T-helper 2 cell treated with Interferon-gamma antibody and Interleukin-4, amounts not matched to agents 5 μg/mL and 100 μg/mL, for 36 hours (primary cell): Measurements from ENCODE around the gene HS6ST2.

Experiments
- DNase-seq: peaks from one replicate; pipeline ENCODE4 v3.0.0; 2021; ENCODE audit warnings: low spot score
- H3K27ac Mint-ChIP-seq: one replicate; pipeline ENCODE4 v1.8.0; 2021; ENCODE audit warnings: mild to moderate bottlenecking, mixed read lengths
- H3K27me3 Mint-ChIP-seq: one replicate; pipeline ENCODE4 v1.8.0; 2021; ENCODE audit warnings: low read depth, mixed read lengths
- H3K36me3 Mint-ChIP-seq: one replicate; pipeline ENCODE4 v1.8.0; 2021; ENCODE audit warnings: low read depth, mixed read lengths
- H3K4me1 Mint-ChIP-seq: one replicate; pipeline ENCODE4 v1.8.0; 2021; ENCODE audit warnings: low read depth, mixed read lengths
- H3K4me3 Mint-ChIP-seq: one replicate; pipeline ENCODE4 v1.8.0; 2022; ENCODE audit warnings: mild to moderate bottlenecking, moderate library complexity, mixed read lengths
- H3K9me3 Mint-ChIP-seq: one replicate; pipeline ENCODE4 v1.8.0; 2021; ENCODE audit warnings: mixed read lengths

HS6ST2 gene

DNA sequence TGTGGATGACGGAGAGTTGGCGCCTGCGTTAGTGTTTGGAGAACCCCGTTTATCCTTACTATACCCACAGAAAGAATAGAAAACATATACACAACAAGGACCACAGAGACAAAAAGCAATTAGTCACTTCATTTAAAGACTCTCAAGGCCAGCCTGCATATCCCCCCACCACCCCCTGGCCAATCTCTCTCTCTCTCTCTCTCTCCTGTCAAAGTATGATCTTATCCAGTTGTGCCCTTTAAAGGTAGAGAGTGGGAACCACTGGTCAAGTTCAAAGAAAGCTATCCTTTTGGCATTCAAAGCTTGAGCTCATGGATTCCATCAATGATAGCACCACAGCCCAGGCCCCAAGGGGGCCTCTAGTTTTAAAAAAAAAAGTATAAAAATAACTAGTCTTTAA, 289.3 kb downstream of the HS6ST2 start:
- no peak for DNase-seq
- H3K27ac Mint-ChIP-seq = no peak overlapping the region
- H3K4me3 Mint-ChIP-seq = no peak overlapping the region
- peaks cover 5% of the 10 kb centered on the region for H3K27me3 Mint-ChIP-seq
- no peaks in the 10 kb centered on the region for H3K4me1 Mint-ChIP-seq
- H3K9me3 Mint-ChIP-seq = no peaks in the 10 kb centered on the region
- no peaks in the 10 kb centered on the region for H3K36me3 Mint-ChIP-seq

DNA sequence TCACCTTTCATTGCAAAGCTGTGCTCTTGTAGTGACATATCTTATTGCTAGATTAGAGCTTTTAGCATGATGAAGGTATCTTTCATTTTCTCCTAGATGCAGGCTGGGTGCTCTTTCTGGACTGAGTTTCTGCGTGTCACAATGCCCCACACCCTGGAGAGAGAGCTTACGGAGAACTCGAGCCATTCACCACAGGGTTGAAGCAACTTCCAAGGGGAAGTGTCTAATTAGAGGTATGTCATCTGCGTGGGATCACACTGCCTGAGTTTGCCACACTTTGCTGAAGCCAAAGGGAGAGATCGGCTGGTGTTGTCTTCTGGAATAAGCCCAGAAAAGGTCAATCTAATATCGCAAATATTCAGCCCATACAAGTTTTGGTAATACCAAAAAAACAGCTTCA, 290.3 kb downstream of the HS6ST2 start:
- Mint-ChIP-seq H3K27me3 (peaks cover 5% of the 10 kb centered on the region), H3K9me3 (no peaks in the 10 kb centered on the region), H3K27ac (no peak overlapping the region), H3K4me1 (no peaks in the 10 kb centered on the region), H3K4me3 (no peak overlapping the region), H3K36me3 (no peaks in the 10 kb centered on the region)
- no peak for DNase-seq

DNA sequence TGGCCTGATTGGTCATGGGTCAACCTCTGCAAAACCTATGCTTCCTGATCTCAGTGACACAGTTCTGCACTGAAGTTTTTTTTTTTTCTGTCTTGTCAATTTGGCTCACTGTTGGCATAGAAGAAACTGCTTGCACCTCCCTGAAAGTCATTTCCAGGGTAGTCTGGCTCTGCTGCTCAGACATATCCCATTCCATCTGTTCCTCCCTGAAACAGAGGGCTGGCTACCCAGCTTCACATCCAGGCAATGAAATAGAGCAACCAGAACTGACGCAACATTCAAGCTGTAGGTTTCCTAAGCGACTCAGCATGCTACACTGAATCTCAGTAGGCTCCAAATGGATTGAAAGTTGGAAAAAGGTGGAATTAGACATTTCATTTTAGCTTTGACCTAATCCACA, 292.8 kb downstream of the HS6ST2 start:
- Mint-ChIP-seq H3K9me3 (no peaks in the 10 kb centered on the region), H3K4me3 (no peak overlapping the region), H3K36me3 (no peaks in the 10 kb centered on the region), H3K27me3 (peaks cover 5% of the 10 kb centered on the region), H3K27ac (no peak overlapping the region), H3K4me1 (no peaks in the 10 kb centered on the region)
- no peak for DNase-seq

DNA sequence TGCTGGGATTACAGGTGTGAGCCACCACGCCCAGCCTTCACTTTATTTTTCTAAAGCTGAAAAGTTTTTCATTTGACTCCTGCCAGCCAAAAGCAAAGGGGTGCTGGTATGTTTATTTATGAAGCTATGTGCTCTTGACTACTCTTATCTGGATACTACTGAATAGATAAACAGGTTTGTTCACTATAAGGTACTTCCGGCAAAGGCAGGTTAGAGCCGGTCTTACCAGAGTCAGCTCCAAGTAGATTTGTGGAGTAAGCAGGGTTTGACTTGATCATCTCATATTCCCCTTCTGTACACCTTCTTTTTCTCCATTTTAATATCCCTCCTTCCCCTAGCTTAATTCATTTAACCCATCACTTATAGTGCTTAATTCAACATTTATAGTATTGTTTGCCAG, 294.2 kb downstream of the HS6ST2 start:
- Mint-ChIP-seq H3K27ac (no peak overlapping the region), H3K36me3 (no peaks in the 10 kb centered on the region), H3K27me3 (peaks cover 5% of the 10 kb centered on the region), H3K9me3 (no peaks in the 10 kb centered on the region), H3K4me3 (no peak overlapping the region), H3K4me1 (no peaks in the 10 kb centered on the region)
- no peak for DNase-seq

DNA sequence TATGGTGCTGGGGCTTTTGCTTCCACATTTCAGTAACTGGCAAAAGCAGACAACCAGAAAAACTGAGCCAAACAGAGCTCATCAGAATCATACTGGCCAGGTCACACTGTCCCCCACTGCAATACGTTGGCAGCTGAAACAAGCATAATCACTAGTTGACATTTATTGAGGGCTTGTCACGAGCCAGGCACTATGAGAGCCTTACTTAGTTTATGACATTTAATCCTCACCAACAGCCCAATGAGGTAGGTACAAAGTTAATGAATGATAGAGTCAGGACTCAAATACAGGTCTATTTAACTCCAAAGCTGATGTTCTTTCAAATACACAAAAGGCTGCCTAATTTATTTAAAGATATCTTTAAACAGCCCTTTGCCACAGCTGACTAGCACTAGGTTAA, 295.6 kb downstream of the HS6ST2 start:
- no peak overlapping the region for H3K4me3 Mint-ChIP-seq
- no peak for DNase-seq
- peaks cover 5% of the 10 kb centered on the region for H3K27me3 Mint-ChIP-seq
- no peaks in the 10 kb centered on the region for H3K4me1 Mint-ChIP-seq
- H3K9me3 Mint-ChIP-seq = no peaks in the 10 kb centered on the region
- no peak overlapping the region for H3K27ac Mint-ChIP-seq
- H3K36me3 Mint-ChIP-seq = no peaks in the 10 kb centered on the region

DNA sequence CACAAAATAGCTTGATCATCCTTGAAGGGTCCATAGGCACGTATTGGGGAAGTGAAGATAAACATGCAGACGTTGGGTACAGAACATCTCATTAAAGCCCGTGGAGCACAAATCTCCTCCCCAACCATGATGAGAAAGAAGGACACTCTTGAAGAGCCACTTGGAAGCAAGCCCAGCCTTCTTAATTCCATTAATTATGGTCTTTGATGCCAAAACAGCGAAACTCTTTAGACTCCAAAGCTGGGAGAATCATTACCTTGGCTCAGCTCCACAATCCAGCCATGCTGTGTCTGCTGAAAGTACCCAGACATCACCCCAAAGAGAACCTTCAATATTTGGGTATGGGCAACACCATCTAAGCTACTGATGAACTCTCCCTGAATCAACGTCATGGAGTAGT, 300.6 kb downstream of the HS6ST2 start:
- no peak overlapping the region for H3K4me3 Mint-ChIP-seq
- no peaks in the 10 kb centered on the region for H3K4me1 Mint-ChIP-seq
- DNase-seq = no peak
- no peaks in the 10 kb centered on the region for H3K9me3 Mint-ChIP-seq
- H3K27ac Mint-ChIP-seq = no peak overlapping the region
- H3K36me3 Mint-ChIP-seq = no peaks in the 10 kb centered on the region
- peaks cover 9% of the 10 kb centered on the region for H3K27me3 Mint-ChIP-seq

DNA sequence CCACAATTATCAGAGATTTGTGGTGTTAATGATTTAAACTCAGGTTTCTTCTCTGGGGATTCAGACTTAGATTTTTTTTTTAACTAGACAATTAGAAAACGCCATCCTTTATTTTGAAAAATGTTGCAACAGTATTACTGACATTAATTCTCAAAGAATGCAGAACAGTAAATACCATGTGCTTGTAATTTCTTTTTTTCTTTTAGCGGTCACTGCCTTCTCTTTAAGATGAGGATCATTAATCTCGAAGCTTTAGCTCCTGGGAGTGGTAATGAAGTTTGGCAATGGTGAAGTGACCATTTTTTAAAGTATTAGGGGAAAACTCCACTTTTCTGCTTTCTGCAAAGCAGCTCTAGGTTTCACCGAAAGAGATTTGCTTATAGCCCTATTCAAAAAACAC, 305.6 kb downstream of the HS6ST2 start:
- H3K9me3 Mint-ChIP-seq = no peaks in the 10 kb centered on the region
- H3K27ac Mint-ChIP-seq = no peak overlapping the region
- peaks cover 9% of the 10 kb centered on the region for H3K27me3 Mint-ChIP-seq
- DNase-seq = no peak
- no peaks in the 10 kb centered on the region for H3K4me1 Mint-ChIP-seq
- no peak overlapping the region for H3K4me3 Mint-ChIP-seq
- no peaks in the 10 kb centered on the region for H3K36me3 Mint-ChIP-seq

DNA sequence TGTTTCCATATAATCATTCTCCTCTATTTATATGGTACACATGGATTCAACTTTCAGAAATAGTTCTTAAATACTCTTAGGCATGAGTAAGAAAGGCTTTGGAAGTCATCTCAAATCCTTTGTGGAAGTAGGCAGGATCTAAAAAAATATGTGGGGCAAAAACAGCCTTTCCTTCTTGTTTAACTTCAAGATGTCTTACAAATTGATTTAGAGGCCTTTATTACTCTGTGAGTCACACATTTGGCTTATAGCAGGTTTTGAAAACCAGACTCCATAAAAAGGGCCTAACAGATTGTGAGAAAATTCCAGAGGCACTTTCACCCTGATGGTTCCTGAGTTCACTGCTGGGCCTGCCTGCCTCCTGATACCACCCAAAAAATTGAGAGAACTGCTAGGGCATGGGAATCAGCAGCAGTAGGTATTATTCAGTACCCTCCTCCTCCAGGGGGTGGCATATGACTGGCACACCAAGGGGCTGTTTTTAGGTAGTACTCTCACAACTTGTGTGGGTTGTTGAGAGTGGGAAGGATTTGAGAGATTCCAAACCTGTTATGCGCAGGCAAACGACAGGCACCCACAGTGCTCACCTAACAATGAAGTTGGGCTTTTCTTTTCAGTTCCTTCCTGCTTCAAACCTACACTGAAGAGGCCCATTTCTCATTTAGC, 306.9 kb downstream of the HS6ST2 start:
- no peak overlapping the region for H3K27ac Mint-ChIP-seq
- no peaks in the 10 kb centered on the region for H3K4me1 Mint-ChIP-seq
- H3K9me3 Mint-ChIP-seq = no peaks in the 10 kb centered on the region
- peaks cover 5% of the 10 kb centered on the region for H3K27me3 Mint-ChIP-seq
- no peaks in the 10 kb centered on the region for H3K36me3 Mint-ChIP-seq
- H3K4me3 Mint-ChIP-seq = no peak overlapping the region
- no peak for DNase-seq

DNA sequence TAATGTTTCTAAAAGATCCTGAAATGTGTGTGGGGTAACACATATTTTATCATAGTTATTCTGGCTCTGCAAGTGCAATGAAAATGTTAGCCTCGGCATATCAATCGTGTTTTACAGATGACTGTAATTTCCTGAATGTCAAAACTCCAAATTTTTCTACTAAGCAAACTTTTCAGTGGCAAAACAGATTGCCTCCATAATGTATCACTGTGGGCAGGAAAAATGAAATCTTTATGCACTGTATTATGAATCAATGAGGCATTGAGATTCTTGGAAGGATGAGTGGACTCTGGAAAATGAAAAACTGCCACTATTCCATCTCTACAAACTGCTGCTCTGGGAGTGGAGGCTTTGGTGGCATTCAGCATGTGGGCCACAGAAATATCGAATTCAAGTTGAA, 309.5 kb downstream of the HS6ST2 start:
- H3K4me3 Mint-ChIP-seq = no peak overlapping the region
- H3K27ac Mint-ChIP-seq = no peak overlapping the region
- no peaks in the 10 kb centered on the region for H3K36me3 Mint-ChIP-seq
- H3K4me1 Mint-ChIP-seq = no peaks in the 10 kb centered on the region
- DNase-seq = no peak
- H3K27me3 Mint-ChIP-seq = peaks cover 5% of the 10 kb centered on the region
- H3K9me3 Mint-ChIP-seq = no peaks in the 10 kb centered on the region

DNA sequence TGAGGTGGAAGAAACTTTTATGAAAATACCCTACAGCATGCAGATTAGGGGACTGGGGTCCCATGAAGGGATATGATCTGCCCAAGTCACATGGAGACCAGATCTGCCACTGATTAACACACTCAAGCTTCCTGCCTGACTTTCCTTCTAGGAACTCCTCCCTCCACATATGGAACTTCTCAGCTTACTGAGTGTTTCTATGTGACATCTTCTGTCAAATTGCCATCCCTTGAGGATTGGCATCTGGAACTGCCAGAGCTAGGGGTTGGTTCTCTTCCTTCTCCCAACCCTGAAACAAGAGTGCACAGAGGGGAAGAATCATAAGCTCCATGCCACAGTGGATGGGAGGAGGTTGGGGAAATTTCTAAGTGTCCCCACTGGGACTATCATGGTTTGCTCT, 319.0 kb downstream of the HS6ST2 start:
- Mint-ChIP-seq H3K36me3 (no peaks in the 10 kb centered on the region), H3K4me3 (no peak overlapping the region), H3K9me3 (no peaks in the 10 kb centered on the region), H3K27ac (no peak overlapping the region), H3K4me1 (no peaks in the 10 kb centered on the region), H3K27me3 (no peaks in the 10 kb centered on the region)
- DNase-seq = no peak

DNA sequence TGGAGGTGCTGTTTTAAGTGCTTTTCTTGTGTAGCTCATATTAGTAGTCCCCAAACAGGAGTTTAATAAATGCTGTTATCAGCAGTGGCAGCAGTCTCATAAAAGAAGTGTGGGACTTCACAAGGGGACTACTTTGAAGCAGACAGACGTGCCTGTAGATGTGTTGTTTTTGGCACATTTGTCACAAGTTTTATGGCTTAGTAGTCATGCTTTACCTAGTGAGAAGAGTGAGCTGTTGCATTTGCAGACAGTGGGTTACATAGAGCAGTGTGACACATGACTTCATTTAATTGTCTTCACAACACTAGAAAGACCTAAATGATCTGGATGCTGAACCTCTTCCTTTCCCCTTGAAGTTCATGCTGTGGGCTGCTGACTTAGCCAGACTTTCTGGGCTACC, 320.1 kb downstream of the HS6ST2 start:
- H3K27ac Mint-ChIP-seq = no peak overlapping the region

DNA sequence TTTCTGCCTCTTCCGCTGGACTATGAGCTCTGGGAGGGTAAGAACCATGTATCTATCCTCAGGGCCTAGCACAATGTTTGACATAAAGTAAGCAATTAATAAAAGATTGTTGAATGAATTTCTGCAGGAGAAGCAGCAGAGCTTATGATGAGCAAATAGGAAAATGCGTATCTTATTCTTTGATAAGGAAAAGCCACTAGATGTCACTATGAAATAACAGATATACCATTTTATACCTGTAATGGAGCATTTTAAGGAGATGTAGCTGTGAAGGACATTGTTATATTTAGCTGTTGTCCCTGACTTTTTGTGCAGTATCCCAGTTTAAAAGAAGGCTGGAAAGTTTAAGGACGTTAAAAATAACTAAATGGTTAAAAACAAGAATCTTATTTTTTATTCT, 322.3 kb downstream of the HS6ST2 start:
- Mint-ChIP-seq H3K9me3 (no peaks in the 10 kb centered on the region), H3K27me3 (no peaks in the 10 kb centered on the region), H3K36me3 (no peaks in the 10 kb centered on the region), H3K4me3 (no peak overlapping the region), H3K4me1 (no peaks in the 10 kb centered on the region), H3K27ac (no peak overlapping the region)
- no peak for DNase-seq

More for the DNA sequence above, 320.1 kb downstream of the HS6ST2 start:
- Mint-ChIP-seq H3K4me1 (no peaks in the 10 kb centered on the region), H3K27me3 (no peaks in the 10 kb centered on the region), H3K9me3 (no peaks in the 10 kb centered on the region), H3K4me3 (no peak overlapping the region), H3K36me3 (no peaks in the 10 kb centered on the region)
- no peak for DNase-seq

DNA sequence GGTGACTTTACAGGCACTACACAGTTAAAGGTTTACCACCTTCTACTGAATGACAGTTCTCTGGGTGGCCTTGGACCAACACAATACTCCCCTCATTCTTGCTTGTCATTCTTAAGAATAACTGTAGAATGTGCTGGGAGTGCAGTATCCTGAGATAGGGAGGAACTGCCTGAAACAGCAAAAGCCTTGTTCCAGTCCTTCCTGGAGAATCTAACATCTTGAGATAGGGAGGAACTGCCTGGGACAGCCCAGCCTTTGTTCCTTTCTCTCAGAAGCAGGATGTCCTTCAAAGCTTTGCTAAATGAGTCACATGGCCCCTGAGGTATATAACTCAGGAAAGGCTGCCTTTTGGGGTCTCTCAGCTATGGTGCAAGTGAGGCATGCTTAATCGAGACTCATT, 323.9 kb downstream of the HS6ST2 start:
- no peaks in the 10 kb centered on the region for H3K27me3 Mint-ChIP-seq
- H3K4me1 Mint-ChIP-seq = no peaks in the 10 kb centered on the region
- no peak overlapping the region for H3K4me3 Mint-ChIP-seq
- H3K36me3 Mint-ChIP-seq = no peaks in the 10 kb centered on the region
- H3K27ac Mint-ChIP-seq = no peak overlapping the region
- H3K9me3 Mint-ChIP-seq = no peaks in the 10 kb centered on the region
- no peak for DNase-seq

DNA sequence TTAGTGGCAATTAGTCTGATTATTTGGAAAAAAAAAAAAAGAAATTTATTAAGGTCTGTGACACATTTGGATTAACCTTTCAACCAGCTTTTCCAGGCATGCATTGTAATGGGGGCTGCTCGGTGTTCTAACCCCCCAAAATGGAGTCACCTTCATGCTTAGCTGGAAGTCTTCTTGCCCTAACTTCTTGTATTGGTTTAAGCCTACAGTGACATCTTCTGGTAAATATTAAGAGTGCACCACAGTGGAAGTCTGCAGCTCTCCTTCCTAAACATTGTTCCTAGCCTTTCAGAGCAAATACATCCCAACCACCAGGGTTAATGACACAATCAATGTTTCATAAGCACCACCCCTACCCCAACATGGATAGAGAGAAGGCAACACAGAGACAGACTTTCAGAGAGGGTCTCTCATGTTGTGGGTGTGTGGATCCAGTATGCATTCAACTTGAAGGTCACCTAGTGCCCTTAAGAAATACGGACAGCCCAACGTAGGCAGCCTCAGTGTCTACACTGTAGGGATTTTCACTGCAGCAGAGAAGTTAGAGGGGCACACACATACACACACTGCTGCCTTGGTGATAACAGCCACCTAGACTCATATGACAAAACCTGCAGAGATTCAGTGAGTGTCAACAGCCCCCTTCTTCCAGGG, 326.7 kb downstream of the HS6ST2 start:
- Mint-ChIP-seq H3K36me3 (no peaks in the 10 kb centered on the region), H3K4me1 (no peaks in the 10 kb centered on the region), H3K9me3 (no peaks in the 10 kb centered on the region), H3K27me3 (no peaks in the 10 kb centered on the region), H3K4me3 (no peak overlapping the region), H3K27ac (no peak overlapping the region)
- DNase-seq = no peak

DNA sequence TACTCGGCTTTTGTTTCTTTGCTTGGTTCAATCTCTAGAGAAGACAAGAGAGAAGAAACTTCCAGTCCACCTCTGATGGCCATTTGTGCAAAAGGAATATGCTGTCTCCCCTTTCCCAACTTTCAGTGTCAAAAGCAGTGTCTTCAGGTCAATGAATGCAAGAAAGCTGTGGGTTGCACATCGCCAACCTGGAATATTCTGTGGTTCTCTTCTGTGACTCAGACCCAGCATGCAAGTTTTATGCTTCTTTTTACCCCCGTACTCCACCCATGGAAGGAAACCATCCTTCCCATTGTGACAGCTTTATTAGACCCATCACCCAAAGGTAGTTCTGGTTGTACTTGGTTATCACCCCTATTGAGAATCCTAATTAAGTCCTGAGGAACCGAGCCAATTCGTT, 334.0 kb downstream of the HS6ST2 start:
- Mint-ChIP-seq H3K27ac (no peak overlapping the region), H3K27me3 (no peaks in the 10 kb centered on the region), H3K9me3 (no peaks in the 10 kb centered on the region), H3K4me3 (no peak overlapping the region), H3K36me3 (no peaks in the 10 kb centered on the region), H3K4me1 (peaks cover 2% of the 10 kb centered on the region)
- DNase-seq = no peak
